Esophagus squamous epithelium (tissue), 5 donors: ENCODE results near the gene C19orf12. TPM values are rescaled to one million over a fixed set of nuclear protein-coding genes. Genes with fewer than 3 reads are reported as not detected.
A peak's percentile ranks its signal among the peaks of the same experiment; 100 is the strongest.

Source experiments
- DNase-seq: peaks from one replicate; lab custom pipeline; 2025; lab: John Stamatoyannopoulos, UW
- H3K27ac ChIP-seq, 4 donors: fragments of 200-600 bp; sonication (generic); one replicate each; pipeline ENCODE4 v1.5.1; 2016 to 2019; ENCODE audit warnings: mild to moderate bottlenecking in 1 of 4
- H3K27me3 ChIP-seq, 4 donors: fragments of 200-600 bp; sonication (generic); 1 replicate in 3 of 4; 2 replicates in 1 of 4; pipeline versions ENCODE4 v1.5.1 to v1.6.0; 2017 to 2021; ENCODE audit warnings: antibody characterized with exemption in 1 of 4
- H3K36me3 ChIP-seq, 3 donors: fragments of 200-600 bp; sonication (generic); one replicate each; pipeline ENCODE4 v1.5.1; 2016 to 2019
- H3K4me1 ChIP-seq, 3 donors: fragments of 200-600 bp; sonication (generic); one replicate each; pipeline ENCODE4 v1.5.1; 2017 to 2019
- H3K4me3 ChIP-seq, 4 donors: fragments of 200-600 bp; sonication (generic); 1 replicate in 3 of 4; 2 replicates in 1 of 4; pipeline ENCODE4 v1.5.1; 2016 to 2019; ENCODE audit warnings: mild to moderate bottlenecking in 2 of 4, moderate library complexity in 1 of 4
- H3K9me3 ChIP-seq, 3 donors: fragments of 200-600 bp; sonication (generic); one replicate each; pipeline ENCODE4 v1.5.1; 2016 to 2019
- POLR2A ChIP-seq, 4 donors: fragments of 450-650 bp; IDR thresholded peaks; one replicate each; pipeline ENCODE4 v1.6.1; 2017; ENCODE audit warnings: antibody characterized with exemption in 4 of 4, mild to moderate bottlenecking in 4 of 4, moderate library complexity in 3 of 4
- WGBS, 2 donors: methylation state at CpG; one replicate each; pipeline ENCODE4 v1.1.5; 2018; 5-methylcytosine and 5-hydroxymethylcytosine counted together
- intact Hi-C: fragments of 100-400 bp; cut with DNase I; formaldehyde crosslinking; loops from one replicate; pipeline ENCODE4 v1.15.0; 2022
- total RNA-seq, 4 donors: library from RNA; depleted of rRNA; stranded (reverse); fragments of >200 nt; gene quantifications; one replicate each; pipeline ENCODE4 v1.1.0, GENCODE V29; 2016
- TF ChIP-seq, protein P1 (sequence below), 6 experiments: fragments of 450-650 bp in 4 of 6; fragments of 200-600 bp in 2 of 6; sonication (generic) in 2 of 6; IDR thresholded peaks; one replicate each; pipeline ENCODE4 v1.5.1; 2016 to 2019; ENCODE audit warnings: antibody characterized with exemption in 6 of 6, mild to moderate bottlenecking in 4 of 6, moderate library complexity in 4 of 6
- donor health status: DM: yes; HTN: yes; CAD: no.

C19orf12 gene
- total RNA-seq, 4 donors from 2014 or later = 11.2 to 21.6 (median 18.3) TPM

DNA sequence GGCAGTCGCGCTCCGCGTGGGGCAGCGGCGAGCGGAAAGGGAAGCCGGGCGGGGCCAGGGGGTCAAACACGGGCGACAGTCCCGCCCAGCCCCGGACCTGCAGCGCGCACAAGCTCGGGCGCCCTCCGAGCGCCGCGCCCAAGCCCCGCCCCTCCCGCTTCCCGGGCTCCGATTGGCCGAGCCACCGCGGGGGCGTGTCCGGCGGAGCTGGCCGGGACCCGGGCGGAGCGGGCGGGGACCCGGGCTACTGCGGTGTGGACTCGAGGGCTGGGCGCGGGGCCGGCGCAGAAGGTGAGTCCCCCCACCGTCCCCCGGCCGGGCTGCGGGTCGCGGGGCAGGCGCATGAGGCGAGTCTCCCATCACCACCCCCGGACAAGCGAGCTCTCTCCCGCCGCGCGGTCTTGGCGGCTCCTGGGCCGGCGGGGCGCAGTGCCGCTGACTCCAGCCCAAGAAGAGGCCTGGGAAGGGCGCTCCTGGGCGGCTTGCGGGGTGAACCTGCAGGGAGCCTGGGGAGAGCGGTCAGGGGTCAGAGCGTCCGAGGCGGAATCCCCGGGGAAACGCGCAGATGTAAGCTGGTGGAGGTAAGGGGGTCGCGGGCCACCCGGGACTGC, 49.7 kb downstream of the C19orf12 start, which contains the start of gene PLEKHF1:
Gene PLEKHF1, plus strand, starts transcription at position 247 of the 611 bp plus-strand sequence. CDS start 8,379 bp downstream, outside the sequence.
- Histone ChIP-seq H3K4me1 (peaks cover 41 to 96% (median 60%) of the 10 kb centered on the region in 3 donors), H3K36me3 (no peaks in the 10 kb centered on the region), H3K27me3 (no peaks in the 10 kb centered on the region), H3K9me3 (no peaks in the 10 kb centered on the region), H3K4me3 (peak within 1 kb of the TSS; percentile 60 to 90 (median 84)), H3K27ac (peak within 1 kb of the TSS; percentile 85 to 93 (median 92))
- TF ChIP-seq POLR2A (IDR thresholded peaks at IDR 0.05) = peak in 2 of 4 donors; percentile 67 to 89
- TF ChIP-seq, protein P1, sequence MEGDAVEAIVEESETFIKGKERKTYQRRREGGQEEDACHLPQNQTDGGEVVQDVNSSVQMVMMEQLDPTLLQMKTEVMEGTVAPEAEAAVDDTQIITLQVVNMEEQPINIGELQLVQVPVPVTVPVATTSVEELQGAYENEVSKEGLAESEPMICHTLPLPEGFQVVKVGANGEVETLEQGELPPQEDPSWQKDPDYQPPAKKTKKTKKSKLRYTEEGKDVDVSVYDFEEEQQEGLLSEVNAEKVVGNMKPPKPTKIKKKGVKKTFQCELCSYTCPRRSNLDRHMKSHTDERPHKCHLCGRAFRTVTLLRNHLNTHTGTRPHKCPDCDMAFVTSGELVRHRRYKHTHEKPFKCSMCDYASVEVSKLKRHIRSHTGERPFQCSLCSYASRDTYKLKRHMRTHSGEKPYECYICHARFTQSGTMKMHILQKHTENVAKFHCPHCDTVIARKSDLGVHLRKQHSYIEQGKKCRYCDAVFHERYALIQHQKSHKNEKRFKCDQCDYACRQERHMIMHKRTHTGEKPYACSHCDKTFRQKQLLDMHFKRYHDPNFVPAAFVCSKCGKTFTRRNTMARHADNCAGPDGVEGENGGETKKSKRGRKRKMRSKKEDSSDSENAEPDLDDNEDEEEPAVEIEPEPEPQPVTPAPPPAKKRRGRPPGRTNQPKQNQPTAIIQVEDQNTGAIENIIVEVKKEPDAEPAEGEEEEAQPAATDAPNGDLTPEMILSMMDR (IDR thresholded peaks at IDR 0.05) = no peak
- intact Hi-C loops = no loop called here
- 0% methylated on average over 5 of the region's 75 CpGs; no CpG with 5 or more reads in 1 of the 2 donors for WGBS, 2 donors
- DNase-seq = no peak

DNA sequence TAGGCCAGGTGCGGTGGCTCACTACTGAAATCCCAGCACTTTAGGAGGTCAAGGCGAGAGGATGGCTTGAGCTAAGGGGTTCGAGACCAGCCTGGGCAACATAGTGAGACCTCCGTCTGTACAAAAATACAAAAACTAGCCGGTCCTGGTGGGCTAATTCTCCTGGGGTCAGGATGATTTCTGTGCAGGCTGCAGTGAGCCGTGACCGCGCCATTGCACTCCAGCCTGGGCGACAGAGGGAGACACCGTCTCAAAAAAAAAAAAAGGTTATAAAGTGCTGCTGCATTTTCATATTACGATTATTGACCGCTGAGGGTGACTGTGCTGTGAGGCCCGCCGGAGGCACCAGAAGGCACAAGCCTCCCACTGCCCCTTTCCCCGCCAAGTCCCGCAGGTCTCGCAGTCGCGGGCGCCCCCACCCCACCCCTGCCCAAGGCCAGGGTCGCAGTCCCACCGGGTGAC, 50.3 kb downstream of the C19orf12 start:
- Histone ChIP-seq H3K27me3 (no peaks in the 10 kb centered on the region), H3K27ac (peak overlapping the region; percentile 84 to 93 (median 89)), H3K9me3 (no peaks in the 10 kb centered on the region), H3K4me3 (peak overlapping the region; percentile 60 to 90 (median 84)), H3K4me1 (peaks cover 41 to 91% (median 58%) of the 10 kb centered on the region in 3 donors), H3K36me3 (no peaks in the 10 kb centered on the region)
- DNase-seq = no peak
- 24 to 25% methylated on average over 8 to 11 of the region's 22 CpGs for WGBS, 2 donors
- intact Hi-C loops = no loop called here
- no peak for TF ChIP-seq POLR2A (IDR thresholded peaks at IDR 0.05)
- TF ChIP-seq, protein P1 (IDR thresholded peaks at IDR 0.05) = peak in 2 of 6 experiments; percentile 12 to 36

DNA sequence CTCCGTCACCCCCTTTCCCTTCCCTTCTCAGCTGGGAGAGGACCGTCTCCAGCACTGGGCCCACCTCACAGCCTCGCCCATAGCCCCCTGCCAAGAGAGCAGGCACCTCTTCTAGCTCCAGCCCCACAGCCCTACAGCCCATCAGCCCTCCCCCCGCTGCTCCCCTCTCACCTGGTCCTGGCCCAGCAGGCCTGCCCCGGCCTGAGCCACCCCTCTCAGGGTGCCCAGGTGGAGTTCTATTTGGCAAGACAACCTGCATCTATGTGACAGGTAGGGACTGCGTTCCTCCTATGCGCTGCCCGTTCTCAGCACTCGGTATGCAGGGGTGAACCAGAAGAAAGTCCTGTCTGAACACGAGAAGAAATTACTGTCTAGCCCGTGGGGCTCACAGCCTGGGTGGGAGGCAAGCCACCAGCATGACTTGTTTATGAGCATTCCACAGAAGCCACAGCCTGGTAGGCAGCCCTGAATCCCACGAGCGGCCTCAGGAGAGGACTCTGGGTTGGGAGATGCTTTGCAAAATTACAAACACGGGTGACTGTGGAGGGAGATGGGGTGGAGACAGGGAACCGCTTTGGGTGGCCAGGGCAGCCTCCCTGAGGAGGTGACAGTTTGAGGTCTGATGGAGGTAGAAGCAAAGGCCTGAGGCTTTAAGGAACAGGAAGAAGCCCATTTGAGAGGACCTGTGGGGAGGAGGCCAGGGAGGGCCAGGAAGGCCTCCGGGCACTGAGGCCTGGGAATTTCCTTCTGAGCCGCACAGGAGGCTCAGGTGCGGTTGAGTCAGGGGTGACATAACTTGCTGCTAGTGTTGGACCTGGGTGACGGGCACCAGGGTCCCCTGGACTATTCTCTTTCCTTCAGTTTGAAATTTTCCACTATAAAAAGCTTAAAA, 51.0 kb downstream of the C19orf12 start:
- no peaks in the 10 kb centered on the region for H3K27me3 ChIP-seq
- intact Hi-C loops = no loop called here
- peak overlapping the region; percentile 84 to 93 (median 89) for H3K27ac ChIP-seq
- DNase-seq = no peak
- TF ChIP-seq POLR2A (IDR thresholded peaks at IDR 0.05) = no peak
- TF ChIP-seq, protein P1 (IDR thresholded peaks at IDR 0.05) = no peak
- 41 to 54% methylated on average over 7 to 8 of the region's 19 CpGs for WGBS, 2 donors
- H3K9me3 ChIP-seq = no peaks in the 10 kb centered on the region
- H3K36me3 ChIP-seq = no peaks in the 10 kb centered on the region
- peak overlapping the region in 1 of 4 donors; percentile 90 for H3K4me3 ChIP-seq
- peaks cover 41 to 84% (median 53%) of the 10 kb centered on the region in 3 donors for H3K4me1 ChIP-seq

DNA sequence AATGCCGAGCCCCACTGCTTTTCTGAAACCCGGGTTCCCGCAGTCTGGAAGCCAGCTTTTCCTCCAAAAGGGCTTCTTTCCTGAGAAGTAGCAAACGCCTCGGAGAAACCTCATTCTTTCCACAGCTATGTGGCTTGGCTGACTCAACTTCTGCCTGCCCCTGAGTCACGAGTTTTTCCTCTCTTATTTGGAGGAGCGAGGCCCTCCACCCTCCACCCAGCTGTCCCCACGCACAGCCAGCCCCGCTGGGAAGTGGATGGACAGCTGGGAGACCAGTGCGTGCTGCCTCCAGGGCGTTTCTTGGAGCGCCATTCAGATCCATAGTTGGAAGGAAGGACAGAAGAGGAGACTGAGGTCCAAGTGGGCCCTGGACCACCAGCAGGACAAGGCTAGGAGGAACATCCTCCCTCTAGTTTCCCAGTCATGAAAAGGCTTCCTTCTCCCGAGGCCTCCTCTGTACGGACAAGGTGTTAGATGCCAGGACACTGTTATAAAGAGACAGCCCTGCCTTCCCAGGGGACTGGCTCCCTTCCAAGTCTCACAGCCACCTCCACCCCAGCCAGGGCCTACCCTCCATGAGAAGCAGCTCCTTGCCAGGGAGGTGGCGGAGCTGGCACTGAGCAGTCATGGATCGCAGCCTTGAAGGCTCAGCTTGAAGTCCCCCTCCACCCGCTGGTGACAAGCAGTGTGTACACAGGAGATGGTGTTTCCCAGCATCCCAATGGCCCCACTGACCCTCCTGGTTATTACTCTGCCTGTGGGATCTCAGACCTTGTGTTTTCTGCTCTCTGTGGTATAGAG, 52.3 kb downstream of the C19orf12 start:
- H3K4me1 ChIP-seq = peaks cover 36 to 71% (median 40%) of the 10 kb centered on the region in 3 donors
- H3K36me3 ChIP-seq = no peaks in the 10 kb centered on the region
- H3K27me3 ChIP-seq = no peaks in the 10 kb centered on the region
- DNase-seq = no peak
- TF ChIP-seq, protein P1 (IDR thresholded peaks at IDR 0.05) = no peak
- TF ChIP-seq POLR2A (IDR thresholded peaks at IDR 0.05) = peak in 2 of 4 donors; percentile 12 to 45
- WGBS, 2 donors = 17 to 35% methylated on average over 8 to 9 of the region's 17 CpGs
- H3K27ac ChIP-seq = peak overlapping the region; percentile 84 to 93 (median 89)
- intact Hi-C loops = no loop called here
- H3K4me3 ChIP-seq = peak overlapping the region in 1 of 4 donors; percentile 19
- H3K9me3 ChIP-seq = no peaks in the 10 kb centered on the region
